ENCODE data around the gene ATRNL1. TPM values are rescaled to one million over a fixed set of nuclear protein-coding genes. Genes with fewer than 3 reads are reported as not detected.

ATRNL1 gene
- total RNA-seq, 1 experiment from 2014 or later: not detected

- Histone ChIP-seq H3K9me3 (no peaks in the 10 kb centered on the region), H3K4me1 (no peaks in the 10 kb centered on the region), H3K36me3 (ENCODE audit: control insufficient read depth, insufficient read depth, low read length) (no peaks in the 10 kb centered on the region), H3K4me3 (ENCODE audit: low read depth, low read length) (no peak overlapping the region), H3K27me3 (replicated peaks; ENCODE audit: control insufficient read depth, insufficient read depth, low read length) (no peaks in the 10 kb centered on the region)
- H3K36me3 Mint-ChIP-seq (ENCODE audit: insufficient read depth, unreplicated experiment): no peaks in the 10 kb centered on the region
- H3K27ac Mint-ChIP-seq (ENCODE audit: unreplicated experiment): no peak overlapping the region
- intact Hi-C loops (cut with micrococcal nuclease; ENCODE audit: unreplicated experiment): no loop called here
- ChIA-PET CTCF (no interaction called here), POLR2A (no interaction called here)
- BruUV-seq (replicated peaks): no TSS peak
- no peaks in the 10 kb centered on the region for H3K9me3 Mint-ChIP-seq (ENCODE audit: unreplicated experiment)
- H3K4me1 Mint-ChIP-seq (ENCODE audit: low read depth, unreplicated experiment): no peaks in the 10 kb centered on the region
- no peaks in the 10 kb centered on the region for H3K27me3 Mint-ChIP-seq (ENCODE audit: insufficient read depth, unreplicated experiment)
- no peak overlapping the region for H3K4me3 Mint-ChIP-seq (ENCODE audit: unreplicated experiment)
- TF ChIP-seq, protein P1, sequence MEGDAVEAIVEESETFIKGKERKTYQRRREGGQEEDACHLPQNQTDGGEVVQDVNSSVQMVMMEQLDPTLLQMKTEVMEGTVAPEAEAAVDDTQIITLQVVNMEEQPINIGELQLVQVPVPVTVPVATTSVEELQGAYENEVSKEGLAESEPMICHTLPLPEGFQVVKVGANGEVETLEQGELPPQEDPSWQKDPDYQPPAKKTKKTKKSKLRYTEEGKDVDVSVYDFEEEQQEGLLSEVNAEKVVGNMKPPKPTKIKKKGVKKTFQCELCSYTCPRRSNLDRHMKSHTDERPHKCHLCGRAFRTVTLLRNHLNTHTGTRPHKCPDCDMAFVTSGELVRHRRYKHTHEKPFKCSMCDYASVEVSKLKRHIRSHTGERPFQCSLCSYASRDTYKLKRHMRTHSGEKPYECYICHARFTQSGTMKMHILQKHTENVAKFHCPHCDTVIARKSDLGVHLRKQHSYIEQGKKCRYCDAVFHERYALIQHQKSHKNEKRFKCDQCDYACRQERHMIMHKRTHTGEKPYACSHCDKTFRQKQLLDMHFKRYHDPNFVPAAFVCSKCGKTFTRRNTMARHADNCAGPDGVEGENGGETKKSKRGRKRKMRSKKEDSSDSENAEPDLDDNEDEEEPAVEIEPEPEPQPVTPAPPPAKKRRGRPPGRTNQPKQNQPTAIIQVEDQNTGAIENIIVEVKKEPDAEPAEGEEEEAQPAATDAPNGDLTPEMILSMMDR (IDR thresholded peaks at IDR 0.05; ENCODE audit: insufficient read depth in 1 of 2, low read depth in 1 of 2, low read length in 1 of 2, severe bottlenecking in 1 of 2, unreplicated experiment in 1 of 2): no peak
- no peak for DNase-seq
Measured at GRCh38 chr10:115539142-115539762, 446.1 kb downstream of the ATRNL1 start.

GRCh38 chr10:115555887-115556402 is 462.8 kb downstream of the ATRNL1 start:
- Histone ChIP-seq H3K36me3 (ENCODE audit: control insufficient read depth, insufficient read depth, low read length) (no peaks in the 10 kb centered on the region), H3K4me1 (no peaks in the 10 kb centered on the region), H3K9me3 (no peaks in the 10 kb centered on the region), H3K4me3 (ENCODE audit: low read depth, low read length) (no peak overlapping the region), H3K27me3 (replicated peaks; ENCODE audit: control insufficient read depth, insufficient read depth, low read length) (no peaks in the 10 kb centered on the region)
- Mint-ChIP-seq H3K4me3 (ENCODE audit: unreplicated experiment) (no peak overlapping the region), H3K27me3 (ENCODE audit: insufficient read depth, unreplicated experiment) (no peaks in the 10 kb centered on the region), H3K27ac (ENCODE audit: unreplicated experiment) (no peak overlapping the region), H3K9me3 (ENCODE audit: unreplicated experiment) (no peaks in the 10 kb centered on the region), H3K36me3 (ENCODE audit: insufficient read depth, unreplicated experiment) (no peaks in the 10 kb centered on the region), H3K4me1 (ENCODE audit: low read depth, unreplicated experiment) (no peaks in the 10 kb centered on the region)
- ChIA-PET CTCF (no interaction called here), POLR2A (no interaction called here)
- no peak for DNase-seq
- BruUV-seq (replicated peaks): no TSS peak
- TF ChIP-seq, protein P1 (IDR thresholded peaks at IDR 0.05; ENCODE audit: insufficient read depth in 1 of 2, low read depth in 1 of 2, low read length in 1 of 2, severe bottlenecking in 1 of 2, unreplicated experiment in 1 of 2): no peak
- intact Hi-C loops (cut with micrococcal nuclease; ENCODE audit: unreplicated experiment): no loop called here

GRCh38 chr10:115558252-115558651 is 465.1 kb downstream of the ATRNL1 start:
- CTCF ChIA-PET: no interaction called here
- Histone ChIP-seq H3K4me1 (no peaks in the 10 kb centered on the region), H3K4me3 (ENCODE audit: low read depth, low read length) (no peak overlapping the region), H3K27me3 (replicated peaks; ENCODE audit: control insufficient read depth, insufficient read depth, low read length) (no peaks in the 10 kb centered on the region), H3K36me3 (ENCODE audit: control insufficient read depth, insufficient read depth, low read length) (no peaks in the 10 kb centered on the region), H3K9me3 (no peaks in the 10 kb centered on the region)
- intact Hi-C loops (cut with micrococcal nuclease; ENCODE audit: unreplicated experiment): no loop called here
- TF ChIP-seq, protein P1 (IDR thresholded peaks at IDR 0.05; ENCODE audit: insufficient read depth in 1 of 2, low read depth in 1 of 2, low read length in 1 of 2, severe bottlenecking in 1 of 2, unreplicated experiment in 1 of 2): no peak
- Mint-ChIP-seq H3K27ac (ENCODE audit: unreplicated experiment) (no peak overlapping the region), H3K9me3 (ENCODE audit: unreplicated experiment) (no peaks in the 10 kb centered on the region), H3K27me3 (ENCODE audit: insufficient read depth, unreplicated experiment) (no peaks in the 10 kb centered on the region), H3K4me1 (ENCODE audit: low read depth, unreplicated experiment) (no peaks in the 10 kb centered on the region), H3K4me3 (ENCODE audit: unreplicated experiment) (no peak overlapping the region), H3K36me3 (ENCODE audit: insufficient read depth, unreplicated experiment) (no peaks in the 10 kb centered on the region)
- BruUV-seq (replicated peaks): no TSS peak
- DNase-seq: no peak
- POLR2A ChIA-PET: no interaction called here

All from Caco-2 (cell line).